HG03342 (cell line): Measurements from ENCODE around the gene SRBD1.
A peak's percentile ranks its signal among the peaks of the same experiment; 100 is the strongest.

Source experiments
- ATAC-seq: cut with Tn5 transposase; IDR thresholded peaks from one replicate; pipeline ENCODE4 v1.9.1; 2021; ENCODE audit warnings: mild to moderate bottlenecking, moderate library complexity; ENCODE audit not compliant: unreplicated experiment

SRBD1 gene

DNA sequence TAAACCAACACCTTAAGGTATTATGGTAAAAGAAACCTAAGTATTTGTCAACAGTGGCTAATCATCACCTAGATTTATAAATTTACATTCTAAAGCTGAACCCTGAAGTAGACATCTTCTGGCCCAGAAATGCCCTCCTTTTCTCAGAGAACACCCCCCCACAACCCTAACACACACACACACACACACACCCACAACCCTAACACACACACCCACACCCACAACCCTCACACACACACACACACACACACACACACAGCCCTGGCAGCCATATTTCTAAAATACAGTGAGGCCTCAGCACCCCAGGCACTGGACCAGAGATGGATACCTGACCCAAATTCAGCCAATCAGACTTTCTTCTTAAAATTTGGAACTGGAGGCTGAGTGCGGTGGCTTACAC lies 14.3 kb downstream of the SRBD1 start:
- no peak for ATAC-seq

- ATAC-seq: no peak
These were observed 15.2 kb downstream of the SRBD1 start for GRCh38 chr2:45595721-45596435.

- ATAC-seq: no peak
These were observed 20.0 kb downstream of the SRBD1 start for GRCh38 chr2:45591073-45591472.

DNA sequence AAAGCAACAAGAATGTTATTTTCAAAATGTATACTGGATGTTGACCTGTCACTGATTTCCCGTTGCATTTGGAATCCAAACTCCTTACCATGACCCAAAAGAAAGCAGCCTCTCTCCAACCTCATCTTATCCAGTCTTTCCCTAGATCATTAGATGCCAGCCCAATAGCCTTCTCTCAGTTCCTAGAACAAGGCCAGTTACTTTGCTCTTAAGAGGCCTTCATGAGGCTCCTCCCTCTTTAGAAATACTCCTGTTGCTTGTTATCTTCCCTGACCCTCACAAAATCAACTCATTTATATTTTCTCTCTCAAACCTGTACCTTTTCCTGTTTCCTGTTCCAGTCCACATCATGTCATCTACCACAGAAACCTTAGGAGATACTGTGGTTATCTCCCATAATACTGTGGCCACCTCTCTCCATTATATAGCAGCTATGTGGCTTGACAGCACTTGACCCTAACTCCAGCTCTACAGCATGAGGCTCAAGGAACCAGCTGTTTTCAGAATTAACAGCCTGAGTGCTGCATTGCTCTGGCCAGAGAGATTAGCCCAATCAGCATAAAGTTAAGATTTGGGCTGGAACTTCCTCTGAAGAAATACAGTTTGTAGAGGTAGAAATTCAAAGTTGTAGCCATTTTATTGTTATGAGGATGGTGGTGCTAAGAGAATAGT lies 22.8 kb downstream of the SRBD1 start:
- ATAC-seq: no peak

GRCh38 chr2:45586600-45586999 lies 24.5 kb downstream of the SRBD1 start:
- no peak for ATAC-seq

- ATAC-seq: no peak
These were observed 25.7 kb downstream of the SRBD1 start for GRCh38 chr2:45585267-45585861.

DNA sequence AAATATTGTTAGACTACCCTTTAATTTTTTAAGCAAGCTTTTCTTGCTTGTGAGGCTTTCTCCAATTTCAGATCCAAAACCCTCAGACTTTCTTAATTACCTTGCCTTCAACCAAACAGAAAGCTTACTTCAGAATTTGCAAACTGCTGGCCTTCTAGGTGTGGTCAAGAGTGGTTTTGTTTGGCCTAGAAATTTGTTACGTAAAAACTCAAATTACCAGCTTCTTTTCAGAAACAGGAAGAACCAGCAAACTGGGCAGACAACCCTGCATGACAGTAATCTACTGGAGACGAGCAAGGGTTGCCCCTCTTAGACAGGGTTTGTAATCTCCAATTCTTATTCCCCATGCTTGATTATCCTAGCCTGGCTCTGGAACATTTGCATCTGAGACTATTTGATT lies 27.1 kb downstream of the SRBD1 start:
- no peak for ATAC-seq

DNA sequence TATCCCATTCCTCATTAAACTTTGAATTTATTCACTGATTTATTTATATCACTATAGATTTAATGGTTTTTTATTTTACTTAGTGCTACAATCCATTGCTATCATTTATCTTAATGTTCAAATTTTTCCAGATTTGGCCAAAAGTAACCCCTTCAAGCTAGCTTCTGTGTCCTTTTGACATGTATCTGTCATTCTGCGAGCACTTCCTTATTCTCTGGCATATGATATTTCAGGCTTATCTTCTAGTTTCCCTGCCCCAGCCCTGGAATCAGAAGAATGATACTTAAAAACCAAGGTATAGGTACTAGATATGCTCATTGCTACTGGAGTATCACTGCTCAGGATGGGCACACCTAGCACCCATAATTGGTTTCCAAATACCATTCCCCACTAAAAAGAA lies 28.5 kb downstream of the SRBD1 start:
- ATAC-seq: no peak

DNA sequence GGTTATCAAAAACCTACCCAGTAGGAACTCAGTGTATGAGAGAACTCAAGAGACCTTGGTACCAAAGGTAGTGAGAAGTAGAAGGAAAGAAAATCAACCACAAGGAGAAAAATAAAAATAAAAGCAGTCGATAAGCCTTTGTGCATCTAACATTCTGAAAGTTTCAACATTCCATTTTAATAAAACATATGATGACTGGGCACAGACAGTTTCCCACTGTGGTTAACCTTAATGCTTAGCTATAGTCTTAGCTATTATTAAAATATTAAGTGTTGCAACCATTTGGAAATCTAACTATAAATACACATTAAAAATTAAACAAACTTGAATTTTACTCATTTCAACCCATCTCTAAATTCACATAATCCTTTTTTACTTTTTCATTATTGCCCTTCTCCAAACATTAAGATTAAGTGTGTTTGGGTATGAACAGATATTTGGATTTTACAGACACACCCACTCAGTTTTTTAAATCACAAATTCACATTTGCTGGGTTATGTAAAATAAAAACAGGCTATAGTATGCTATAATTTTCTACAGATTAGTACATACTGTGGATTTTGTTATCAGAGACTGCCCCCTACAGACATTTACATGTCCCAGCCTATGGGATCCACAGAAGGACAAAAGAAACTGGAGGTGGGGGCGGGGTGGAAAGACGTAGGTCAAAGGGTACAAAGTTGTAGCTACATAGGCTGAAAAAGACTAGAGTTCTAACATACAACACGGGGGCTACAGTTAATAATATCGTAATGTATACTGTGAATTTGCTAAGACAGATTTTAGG lies 32.8 kb downstream of the SRBD1 start:
- no peak for ATAC-seq

GRCh38 chr2:45577441-45577840 lies 33.6 kb downstream of the SRBD1 start:
- no peak for ATAC-seq

- ATAC-seq: no peak
These were observed 35.2 kb downstream of the SRBD1 start for GRCh38 chr2:45575881-45576280.

DNA sequence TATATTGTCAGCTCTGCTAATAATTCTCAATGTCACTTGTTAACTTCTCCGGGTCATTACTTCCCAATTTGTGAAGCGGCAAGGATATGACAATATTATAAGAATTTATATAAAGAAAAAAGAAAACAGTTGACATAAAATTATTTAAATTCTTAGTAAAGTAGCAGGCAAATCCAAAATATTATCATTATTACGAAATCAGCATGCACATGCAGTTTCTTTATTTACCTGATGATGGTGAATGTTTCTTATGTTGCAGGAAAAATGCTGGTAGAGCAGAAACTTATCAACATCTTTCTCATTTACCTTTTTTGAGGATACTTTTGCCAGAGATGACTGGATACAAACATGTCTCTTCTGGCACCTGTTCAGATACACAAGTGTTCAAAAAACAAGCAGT lies 38.1 kb downstream of the SRBD1 start:
- ATAC-seq: no peak

- ATAC-seq: no peak
These were observed 39.1 kb downstream of the SRBD1 start for GRCh38 chr2:45571940-45572339.

GRCh38 chr2:45570671-45571334 lies 40.3 kb downstream of the SRBD1 start:
- no peak for ATAC-seq

GRCh38 chr2:45568935-45569334 lies 42.1 kb downstream of the SRBD1 start:
- no peak for ATAC-seq

GRCh38 chr2:45567974-45568789 lies 42.9 kb downstream of the SRBD1 start:
- ATAC-seq: peak; percentile 95

- no peak for ATAC-seq
These were observed 43.6 kb downstream of the SRBD1 start for GRCh38 chr2:45567288-45567963.

GRCh38 chr2:45559436-45559835 lies 51.6 kb downstream of the SRBD1 start:
- ATAC-seq: no peak

GRCh38 chr2:45554742-45555140 lies 56.3 kb downstream of the SRBD1 start:
- no peak for ATAC-seq
